ENCODE data around the gene USP15.

Gene USP15

GRCh38 chr12:62259993-62260732 is at the start of gene USP15:
Gene USP15, plus strand, starts transcription at chr12:62260404. Its CDS starts 11 bp downstream, at chr12:62260415.
- DNase-seq (ENCODE audit: low read depth): peak; percentile 94

- DNase-seq (ENCODE audit: low read depth): no peak
Measured at GRCh38 chr12:62210422-62210821, 49.8 kb upstream of the USP15 start.

- DNase-seq (ENCODE audit: low read depth): no peak
Measured at GRCh38 chr12:62211510-62211909, 48.7 kb upstream of the USP15 start.

- no peak for DNase-seq (ENCODE audit: low read depth)
Measured at GRCh38 chr12:62214846-62215245, 45.4 kb upstream of the USP15 start.

- DNase-seq (ENCODE audit: low read depth): no peak
Measured at GRCh38 chr12:62215506-62215905, 44.7 kb upstream of the USP15 start.

GRCh38 chr12:62217466-62218194 is 42.6 kb upstream of the USP15 start:
- DNase-seq (ENCODE audit: low read depth): no peak

- DNase-seq (ENCODE audit: low read depth): no peak
Measured at GRCh38 chr12:62221107-62221506, 39.1 kb upstream of the USP15 start.

GRCh38 chr12:62224601-62225000 is 35.6 kb upstream of the USP15 start:
- no peak for DNase-seq (ENCODE audit: low read depth)

GRCh38 chr12:62227091-62227490 is 33.1 kb upstream of the USP15 start:
- no peak for DNase-seq (ENCODE audit: low read depth)

GRCh38 chr12:62230652-62231051 is 29.6 kb upstream of the USP15 start:
- DNase-seq (ENCODE audit: low read depth): no peak

- DNase-seq (ENCODE audit: low read depth): no peak
Measured at GRCh38 chr12:62232143-62232729, 28.0 kb upstream of the USP15 start.

- DNase-seq (ENCODE audit: low read depth): no peak
Measured at GRCh38 chr12:62233805-62234204, 26.4 kb upstream of the USP15 start.

GRCh38 chr12:62239571-62239970 is 20.6 kb upstream of the USP15 start:
- DNase-seq (ENCODE audit: low read depth): no peak

GRCh38 chr12:62247281-62248045 is 12.7 kb upstream of the USP15 start:
- no peak for DNase-seq (ENCODE audit: low read depth)

- no peak for DNase-seq (ENCODE audit: low read depth)
Measured at GRCh38 chr12:62248873-62249272, 11.3 kb upstream of the USP15 start.

GRCh38 chr12:62249419-62249818 is 10.8 kb upstream of the USP15 start:
- no peak for DNase-seq (ENCODE audit: low read depth)

- DNase-seq (ENCODE audit: low read depth): no peak
Measured at GRCh38 chr12:62250671-62251608, 9.3 kb upstream of the USP15 start.

- no peak for DNase-seq (ENCODE audit: low read depth)
Measured at GRCh38 chr12:62251609-62251958, 8.6 kb upstream of the USP15 start.

- no peak for DNase-seq (ENCODE audit: low read depth)
Measured at GRCh38 chr12:62252576-62252975, 7.6 kb upstream of the USP15 start.

GRCh38 chr12:62254967-62255366 is 5.2 kb upstream of the USP15 start:
- no peak for DNase-seq (ENCODE audit: low read depth)

- no peak for DNase-seq (ENCODE audit: low read depth)
Measured at GRCh38 chr12:62256408-62257096, 3.7 kb upstream of the USP15 start.

Measured in activated T-helper 1 cell treated with Interleukin-2 at 50 U/mL for 16 hours (primary cell).